GM18511 (cell line): ENCODE results near the gene REPIN1.

Experiments used
- ATAC-seq: cut with Tn5 transposase; IDR thresholded peaks from one replicate; pipeline ENCODE4 v1.9.1; 2021; ENCODE audit warnings: mild to moderate bottlenecking, moderate library complexity; ENCODE audit not compliant: unreplicated experiment

The REPIN1 gene

DNA sequence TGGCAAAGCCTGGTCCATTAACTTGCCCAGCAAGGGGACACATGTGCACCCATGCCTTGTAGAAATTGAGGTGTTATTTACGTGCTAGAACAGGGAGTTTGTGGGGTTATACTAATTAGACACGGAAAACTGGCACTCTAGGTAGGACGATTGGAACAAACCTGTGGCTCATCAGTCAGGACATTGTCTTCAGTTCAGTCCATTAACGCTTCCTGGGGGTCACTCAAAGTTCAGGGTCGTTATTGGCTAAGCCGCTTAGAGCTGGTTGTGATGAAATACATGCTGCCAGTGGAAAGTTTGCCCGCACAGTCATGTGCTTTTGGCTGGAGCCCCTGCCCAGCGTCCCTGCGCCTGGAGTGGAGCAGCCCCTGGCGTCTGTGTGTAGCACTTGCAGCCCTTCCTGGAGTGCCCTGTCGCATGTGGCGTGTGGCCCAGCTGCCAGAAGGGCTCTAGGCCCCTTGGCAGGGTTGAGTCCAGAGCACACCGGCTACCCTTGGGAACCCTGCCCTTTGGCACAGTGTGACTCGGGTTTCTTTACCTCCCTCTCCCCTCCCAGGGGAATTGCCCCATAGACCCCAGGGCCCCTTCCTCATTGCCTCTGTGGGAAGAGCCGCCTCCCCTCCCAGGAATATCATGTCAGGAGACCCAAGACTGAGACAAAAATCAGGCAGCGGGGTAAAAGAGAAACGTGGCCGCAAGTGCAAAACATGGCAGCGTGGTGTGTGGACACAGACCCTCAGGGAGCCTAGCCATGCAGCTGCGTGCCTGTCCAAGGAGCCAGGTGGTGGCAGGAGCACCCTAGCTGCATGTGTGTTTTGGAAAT lies 20.3 kb downstream of the REPIN1 start:
- no peak for ATAC-seq

DNA sequence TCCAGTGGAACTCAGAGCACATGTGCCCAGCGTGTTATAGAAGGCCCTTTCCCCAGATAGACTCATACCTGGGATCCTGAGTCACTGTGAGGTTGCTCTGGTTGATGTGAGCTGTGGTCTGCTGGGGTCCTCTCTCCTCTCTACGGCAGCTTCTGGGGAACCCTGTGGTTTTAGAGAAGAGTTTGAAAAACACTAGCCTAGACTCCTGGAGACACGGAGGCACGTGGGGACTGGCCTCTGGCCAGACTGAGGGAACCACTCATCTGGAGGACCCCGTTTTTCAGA lies 20.9 kb downstream of the REPIN1 start:
- ATAC-seq, result no peak

DNA sequence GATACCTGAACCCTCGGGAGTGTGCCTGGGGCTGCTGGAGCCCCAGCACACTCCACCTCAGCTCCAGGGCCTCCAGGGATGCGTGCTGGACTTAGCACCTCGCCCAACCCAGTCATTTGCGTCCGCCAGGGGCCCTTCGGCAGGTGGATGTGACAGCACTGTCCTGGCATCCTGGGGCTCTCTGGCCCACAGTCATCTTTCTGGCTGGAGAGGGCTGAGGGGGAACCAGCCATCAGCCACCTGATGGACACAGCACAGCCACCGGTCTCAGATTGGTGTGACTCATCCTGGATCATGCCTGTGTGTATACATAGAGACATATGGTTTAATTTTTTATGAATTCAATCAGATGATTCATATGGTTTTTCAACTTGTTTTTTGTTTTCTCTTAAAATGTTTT lies 21.6 kb downstream of the REPIN1 start:
- ATAC-seq, result no peak

DNA sequence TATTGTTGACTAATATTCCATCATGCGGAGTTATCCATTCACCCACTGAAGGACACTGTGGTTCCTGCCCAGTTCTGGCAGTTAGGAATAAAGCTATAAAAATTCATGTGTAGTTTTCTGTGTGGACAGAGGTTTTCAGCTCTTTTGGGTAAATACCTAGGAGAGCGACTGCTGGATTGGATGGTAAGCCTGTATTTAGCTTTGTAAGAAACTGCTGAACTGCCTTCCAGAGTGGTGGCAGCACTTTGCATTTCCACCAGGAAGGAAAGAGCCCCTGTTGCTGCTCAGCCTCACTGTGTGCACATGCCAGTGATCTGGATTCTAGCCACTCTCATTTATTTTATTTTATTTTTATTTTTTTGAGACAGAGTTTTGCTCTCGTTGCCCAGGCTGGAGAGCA lies 24.7 kb downstream of the REPIN1 start:
- no peak for ATAC-seq

DNA sequence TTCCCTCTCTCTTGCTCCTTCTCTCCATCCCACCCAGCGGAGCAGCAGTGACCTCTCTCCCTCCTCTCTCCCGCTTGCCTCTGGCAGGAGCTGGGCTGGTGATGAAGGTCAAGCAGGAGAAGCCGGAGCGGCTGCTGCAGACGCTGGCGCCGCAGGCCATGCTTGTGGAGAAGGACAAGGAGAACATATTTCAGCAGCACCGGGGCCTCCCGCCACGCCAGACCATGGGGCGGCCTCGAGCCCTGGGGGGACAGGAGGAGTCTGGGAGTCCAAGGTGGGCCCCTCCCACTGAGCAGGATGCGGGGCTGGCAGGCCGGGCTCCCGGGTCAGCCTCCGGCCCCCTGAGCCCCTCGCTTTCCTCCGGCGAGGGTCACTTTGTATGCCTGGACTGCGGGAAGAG lies 27.8 kb downstream of the REPIN1 start:
- no peak for ATAC-seq

DNA sequence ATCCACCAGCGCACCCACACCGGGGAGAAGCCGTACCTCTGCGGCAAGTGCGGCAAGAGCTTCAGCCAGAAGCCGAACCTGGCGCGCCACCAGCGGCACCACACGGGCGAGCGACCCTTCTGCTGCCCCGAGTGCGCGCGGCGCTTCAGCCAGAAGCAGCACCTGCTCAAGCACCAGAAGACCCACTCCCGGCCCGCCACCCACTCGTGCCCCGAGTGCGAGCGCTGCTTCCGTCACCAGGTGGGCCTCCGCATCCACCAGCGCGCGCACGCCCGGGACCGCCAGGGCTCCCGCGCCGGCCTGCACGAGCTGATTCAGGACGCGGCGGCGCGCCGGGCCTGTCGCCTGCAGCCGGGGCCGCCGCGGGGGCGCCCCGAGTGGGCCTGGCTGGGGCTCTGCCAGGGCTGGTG lies 28.2 kb downstream of the REPIN1 start:
- no peak for ATAC-seq

DNA sequence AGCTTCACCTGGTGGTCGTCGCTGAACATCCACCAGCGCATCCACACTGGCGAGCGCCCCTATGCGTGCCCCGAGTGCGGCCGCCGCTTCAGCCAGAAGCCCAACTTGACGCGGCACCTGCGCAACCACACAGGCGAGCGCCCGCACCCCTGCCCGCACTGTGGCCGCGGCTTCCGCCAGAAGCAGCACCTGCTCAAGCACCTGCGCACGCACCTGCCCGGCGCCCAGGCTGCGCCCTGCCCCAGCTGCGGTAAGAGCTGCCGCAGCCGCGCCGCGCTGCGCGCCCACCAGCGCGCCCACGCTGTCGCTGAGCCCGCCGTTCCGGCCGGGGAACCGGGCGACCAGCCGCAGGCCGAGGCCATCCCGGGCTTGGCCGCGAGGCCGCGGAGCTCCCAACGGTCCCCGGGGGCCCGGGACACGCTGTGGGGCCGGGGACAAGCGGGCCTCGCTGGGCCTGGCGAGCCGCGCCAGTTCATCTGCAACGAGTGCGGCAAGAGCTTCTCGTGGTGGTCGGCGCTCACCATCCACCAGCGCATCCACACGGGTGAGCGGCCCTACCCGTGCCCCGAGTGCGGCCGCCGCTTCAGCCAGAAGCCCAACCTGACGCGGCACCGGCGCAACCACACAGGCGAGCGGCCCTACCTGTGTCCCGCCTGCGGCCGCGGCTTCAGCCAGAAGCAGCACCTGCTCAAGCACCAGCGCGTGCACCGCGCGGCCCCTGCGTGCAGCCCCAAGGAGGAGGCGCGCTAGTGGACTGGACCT lies 28.9 kb downstream of the REPIN1 start:
- ATAC-seq, result no peak

DNA sequence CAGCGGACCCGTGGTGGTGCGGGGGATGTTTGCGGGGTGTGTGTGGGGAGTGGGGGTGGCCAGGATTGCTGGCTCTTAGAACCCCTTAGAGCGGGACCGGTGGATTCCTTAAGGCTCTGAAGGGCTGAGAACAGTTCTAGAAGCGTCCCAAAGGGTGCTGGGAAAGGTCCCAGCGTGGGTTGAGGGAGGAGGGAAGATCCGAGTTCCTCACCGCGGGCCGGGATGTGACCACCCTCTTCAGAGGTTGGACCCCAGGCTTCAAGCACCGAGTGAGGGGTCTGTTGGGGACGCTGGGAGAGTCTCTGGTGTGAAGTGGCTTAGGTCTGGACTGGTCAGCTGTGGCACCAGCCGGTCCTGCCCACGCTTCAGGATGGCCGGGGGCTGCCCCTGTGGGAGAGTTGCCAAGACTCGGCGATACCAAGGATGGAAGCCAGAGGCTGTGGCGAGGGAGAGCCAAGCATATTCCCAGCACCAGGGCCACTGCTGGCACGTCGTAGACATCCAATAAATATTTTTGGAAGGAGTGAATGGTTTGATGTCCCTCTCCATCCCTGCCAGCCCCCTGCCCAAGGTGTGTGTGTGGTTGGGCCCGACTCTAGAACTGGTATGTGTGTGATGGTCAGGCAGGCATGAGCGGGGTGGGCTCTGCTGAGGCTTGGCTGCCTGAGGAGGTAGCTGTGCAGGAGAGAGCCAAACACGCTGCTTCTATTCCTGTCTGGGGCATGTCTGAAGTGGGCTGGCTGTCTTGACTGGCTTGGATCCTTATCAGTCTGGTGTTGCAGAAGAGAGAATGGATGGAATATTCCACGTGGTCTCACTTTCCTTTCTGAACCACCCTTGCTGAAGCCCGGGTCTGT lies 29.7 kb downstream of the REPIN1 start:
- no peak for ATAC-seq

DNA sequence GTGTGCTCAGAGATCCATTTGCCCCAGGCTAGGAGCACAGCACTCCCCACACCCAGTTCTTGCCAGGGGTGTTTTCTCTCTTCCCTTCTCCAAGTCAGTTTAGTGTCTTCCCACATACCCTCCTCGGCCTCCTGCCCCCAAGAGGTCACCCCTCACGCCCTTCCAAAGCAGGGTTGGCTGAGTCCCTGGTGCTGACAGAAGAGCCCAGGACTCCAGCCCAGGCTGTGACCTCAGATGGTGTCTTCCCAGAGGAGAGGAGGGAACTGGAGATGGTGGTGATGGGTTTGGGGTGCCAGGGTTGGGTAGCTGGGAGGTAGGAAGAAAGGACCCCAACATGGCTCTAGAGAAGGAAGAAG lies 30.3 kb downstream of the REPIN1 start:
- no peak for ATAC-seq

DNA sequence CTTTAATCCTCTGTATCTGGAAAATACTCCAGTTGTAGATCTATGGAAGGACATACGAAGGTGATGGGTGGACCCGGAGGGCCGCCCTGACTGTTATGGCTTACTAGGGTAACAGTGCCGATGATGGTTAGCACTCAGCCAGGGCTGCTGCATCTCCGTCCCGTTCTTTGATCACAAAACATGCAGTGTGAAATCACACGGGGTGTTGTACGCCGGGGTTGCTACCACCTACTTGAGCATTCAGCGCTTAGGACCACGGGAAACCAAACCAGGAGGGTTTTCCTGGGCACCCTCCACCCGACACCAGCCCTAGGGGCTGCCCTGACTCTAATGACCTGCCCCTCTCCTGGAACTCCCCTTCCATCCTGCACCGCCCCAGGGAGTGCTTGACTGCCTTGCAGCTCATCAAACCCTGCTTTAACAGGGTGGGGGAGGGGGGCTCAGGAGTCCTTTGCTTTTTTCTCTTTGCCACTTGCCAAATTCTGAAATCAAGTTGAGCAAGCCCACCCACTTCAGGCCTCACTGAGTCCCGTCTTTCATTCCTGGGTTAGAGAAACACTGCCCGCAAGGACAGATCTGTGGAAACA lies 30.9 kb downstream of the REPIN1 start:
- ATAC-seq, result no peak

DNA sequence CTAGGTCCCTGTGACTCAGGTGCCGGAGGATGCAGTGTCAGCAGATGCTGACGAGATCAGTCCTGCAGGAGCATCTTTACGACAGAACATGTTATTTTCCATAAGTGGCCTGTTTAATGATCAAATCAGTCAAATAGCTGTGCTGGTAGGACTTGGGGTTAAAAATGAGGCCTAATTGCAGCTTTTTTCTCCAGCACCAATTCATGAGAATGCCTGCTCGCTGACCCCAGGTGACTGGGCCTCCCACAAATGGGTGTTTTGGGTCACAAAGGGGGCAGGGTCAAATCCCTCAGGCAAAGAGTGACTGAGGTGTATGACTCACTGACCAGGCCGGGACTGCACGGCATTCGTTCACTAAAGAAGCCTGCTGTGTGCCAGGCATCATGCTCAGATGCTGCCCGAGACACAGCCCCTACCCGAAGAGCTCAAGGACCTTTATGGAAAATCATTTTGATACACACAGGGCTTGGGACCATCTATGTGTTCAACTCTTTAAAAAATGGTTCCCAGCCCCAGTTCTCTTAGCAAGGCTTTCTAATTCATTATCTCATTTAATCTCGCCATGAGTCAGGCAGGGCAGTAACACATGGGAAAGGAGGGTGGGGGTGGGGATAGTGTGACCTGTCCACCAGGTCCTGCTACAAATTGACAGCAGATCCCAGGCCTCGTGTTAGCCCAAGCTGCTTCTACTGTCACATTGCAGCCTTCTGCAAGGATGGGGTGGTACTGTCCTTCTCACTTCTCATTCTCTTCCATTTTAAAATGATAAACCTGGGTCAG lies 31.6 kb downstream of the REPIN1 start:
- ATAC-seq, result no peak

DNA sequence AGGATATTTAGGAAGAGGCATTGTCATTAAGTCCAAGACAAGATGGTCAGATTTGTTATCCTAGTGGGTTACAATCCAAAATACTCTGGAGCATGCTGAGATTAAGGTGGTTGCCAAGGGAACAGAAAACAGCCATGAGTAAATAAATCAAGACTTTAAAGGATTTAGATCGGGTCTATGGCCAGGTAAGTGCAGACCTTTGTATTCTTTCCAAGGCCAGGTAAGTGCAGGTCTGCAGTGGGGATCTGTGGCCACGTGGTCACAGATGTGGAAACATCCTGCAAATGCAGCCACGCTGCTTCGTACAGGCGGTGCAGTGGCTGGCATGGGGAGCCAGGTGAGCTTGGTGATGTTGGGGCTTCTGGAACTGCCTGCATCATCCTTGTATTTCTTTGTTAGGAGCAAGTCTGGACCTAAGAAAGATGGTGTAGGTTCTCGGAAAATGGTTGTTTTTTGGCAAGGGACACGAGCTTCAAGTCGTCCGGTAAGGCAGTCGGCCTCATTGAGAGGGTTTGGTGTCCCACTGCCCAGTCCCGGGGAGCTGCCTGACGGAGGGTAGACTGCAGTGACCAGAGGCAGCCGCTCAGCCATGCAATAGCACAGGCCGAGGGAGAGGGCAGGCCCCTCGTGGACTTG lies 32.3 kb downstream of the REPIN1 start:
- no peak for ATAC-seq

DNA sequence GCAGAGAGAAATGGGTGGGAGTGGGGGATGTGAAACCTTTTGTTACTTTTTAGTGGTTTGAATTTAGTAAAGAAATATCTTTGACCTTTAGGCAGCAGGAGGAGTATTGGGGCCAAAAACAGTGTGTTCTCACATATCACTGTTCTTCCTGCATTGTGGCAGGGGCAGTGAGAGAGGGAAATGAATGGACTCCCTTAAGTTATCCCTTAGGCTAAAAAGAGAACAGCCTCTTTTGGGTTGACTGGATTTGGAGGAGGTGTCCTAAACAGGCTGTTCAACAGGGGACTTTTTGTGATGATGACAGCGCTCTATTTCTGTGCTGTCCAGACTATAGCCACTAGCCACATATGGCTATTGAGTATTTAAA lies 32.8 kb downstream of the REPIN1 start:
- ATAC-seq, result no peak

DNA sequence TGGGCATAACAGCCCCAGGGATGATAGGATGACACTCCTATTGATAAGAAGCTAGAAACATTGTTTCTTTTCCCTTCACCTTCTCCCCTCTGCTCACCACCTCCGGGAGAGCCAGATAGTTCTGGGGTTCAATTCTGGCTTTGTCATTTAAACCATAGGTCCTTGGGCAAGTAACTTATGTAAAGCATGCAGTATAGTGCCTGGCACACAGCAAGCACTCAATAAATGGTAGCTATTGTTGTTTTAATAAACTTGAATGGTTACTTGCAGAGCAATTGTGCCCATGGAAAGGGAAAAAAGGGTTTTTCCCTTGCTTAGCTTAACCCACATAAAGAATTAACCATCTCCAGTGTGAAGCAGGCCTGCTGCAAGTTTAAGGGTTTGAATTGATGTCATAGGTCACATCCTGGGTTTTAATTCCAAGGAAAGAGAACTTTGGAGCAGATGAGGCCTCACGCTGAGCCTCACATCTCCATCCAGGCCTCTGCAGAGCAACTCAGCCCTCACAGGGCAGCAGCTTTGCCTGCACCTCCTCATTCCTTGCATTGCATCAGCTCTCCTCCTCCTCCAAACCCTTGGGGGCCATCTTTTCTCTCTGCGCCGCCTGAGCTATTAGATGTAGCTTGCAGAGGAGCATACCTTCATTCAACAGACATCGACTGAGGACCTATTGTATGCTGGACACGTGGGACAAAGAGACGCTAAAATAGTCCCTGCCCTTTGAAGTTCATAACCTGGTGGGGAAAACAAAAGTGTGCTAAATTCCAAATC lies 33.4 kb downstream of the REPIN1 start:
- no peak for ATAC-seq

DNA sequence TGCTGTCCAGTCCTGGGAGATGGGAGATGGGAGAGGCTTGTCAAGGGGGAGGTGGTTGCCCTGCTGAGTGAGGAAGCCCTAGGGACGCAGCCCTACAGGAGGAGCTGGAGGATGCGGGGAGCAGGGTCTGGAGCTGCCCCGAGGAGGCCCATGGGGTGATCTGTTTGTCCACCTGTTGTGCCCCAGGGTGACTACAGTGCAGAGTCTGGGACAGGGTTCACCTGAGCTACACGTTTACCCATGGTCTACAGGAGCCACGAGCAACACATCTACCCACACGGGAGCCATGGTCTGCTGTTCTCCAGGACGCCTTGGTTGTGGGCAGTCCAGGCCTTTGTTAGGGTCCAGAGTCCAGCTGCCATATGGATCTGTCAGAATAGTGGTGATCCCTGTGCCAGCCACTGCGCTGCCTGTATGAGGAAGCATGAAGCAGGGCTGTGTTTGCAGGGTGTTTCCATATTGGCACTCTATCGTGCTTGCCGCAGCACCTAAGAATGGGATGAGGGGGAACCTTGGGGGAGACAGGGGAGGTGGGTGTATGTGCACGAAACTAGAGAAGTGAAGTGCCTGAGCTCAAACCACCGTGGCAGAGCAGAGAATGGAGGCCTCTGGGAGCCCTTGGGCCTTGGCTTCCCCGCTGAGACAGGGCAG lies 34.2 kb downstream of the REPIN1 start:
- no peak for ATAC-seq

DNA sequence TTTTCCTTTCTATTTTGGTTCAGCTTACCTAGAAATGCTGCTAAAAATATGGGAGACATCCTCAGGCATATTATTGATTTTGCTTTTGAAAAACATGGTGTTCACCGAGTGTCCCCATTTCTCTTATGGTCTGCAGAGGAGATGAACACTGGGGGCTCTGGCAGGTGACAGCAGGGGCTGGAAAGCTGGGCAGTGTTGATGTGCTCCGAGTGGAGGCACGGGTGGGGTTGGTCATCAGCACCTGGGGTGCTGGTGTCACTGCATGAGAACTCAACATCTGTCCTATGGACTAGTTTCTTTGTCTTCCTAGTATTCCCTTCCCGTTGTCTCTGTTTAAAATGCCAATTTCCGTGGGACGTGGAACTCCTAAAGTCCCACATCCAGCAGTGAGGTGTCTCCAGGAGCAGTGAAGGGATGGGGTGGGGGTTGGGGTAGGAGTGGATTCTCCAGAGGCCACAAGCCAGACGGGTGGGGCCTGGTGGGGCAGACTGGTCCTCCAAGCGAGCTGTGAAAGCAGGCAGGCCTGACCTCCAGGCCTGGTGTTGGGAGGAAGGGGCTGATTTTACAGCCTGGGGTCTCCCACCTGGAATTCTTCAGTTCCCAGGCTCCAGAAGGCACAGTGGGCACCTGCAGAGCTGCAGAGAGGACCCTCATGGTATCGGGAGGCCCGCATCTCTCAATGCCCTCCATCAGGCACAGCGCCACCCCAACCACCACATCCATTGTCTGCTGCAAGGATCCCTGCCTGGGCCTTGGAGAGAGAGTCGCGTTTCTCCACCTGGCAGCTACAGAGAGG lies 35.0 kb downstream of the REPIN1 start:
- no peak for ATAC-seq

DNA sequence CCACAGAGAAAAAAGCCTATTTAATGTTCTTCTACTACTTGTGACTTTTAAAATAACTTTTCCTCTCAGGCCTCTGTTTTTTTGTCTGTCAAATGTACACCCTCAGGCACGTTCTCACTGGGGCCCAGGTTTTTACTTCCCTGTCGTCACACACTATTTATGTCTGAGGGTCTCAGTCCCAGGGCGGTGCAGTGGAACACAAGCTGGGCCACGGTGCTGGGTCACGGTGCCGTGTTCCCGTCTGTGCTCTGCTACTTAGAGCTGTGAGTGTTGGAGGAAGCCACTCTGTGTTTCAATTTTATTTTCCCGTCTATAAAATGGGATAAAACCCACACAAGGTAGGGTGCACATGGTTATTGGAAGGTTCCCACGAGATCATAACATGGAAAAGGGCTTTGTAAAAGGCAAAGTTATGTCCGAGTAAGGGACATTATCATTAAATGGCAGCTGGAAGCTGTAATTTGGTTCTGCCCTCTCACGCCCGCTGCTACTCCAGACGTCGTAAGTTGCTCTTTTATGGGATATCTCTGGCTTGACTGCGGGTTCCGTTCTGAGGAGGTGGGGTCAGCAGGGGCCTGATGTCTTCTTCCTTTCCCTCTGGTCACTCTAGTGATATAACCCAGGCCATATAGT lies 35.7 kb downstream of the REPIN1 start:
- ATAC-seq, result no peak
